ENCODE results near the gene PIGL.

DNA sequence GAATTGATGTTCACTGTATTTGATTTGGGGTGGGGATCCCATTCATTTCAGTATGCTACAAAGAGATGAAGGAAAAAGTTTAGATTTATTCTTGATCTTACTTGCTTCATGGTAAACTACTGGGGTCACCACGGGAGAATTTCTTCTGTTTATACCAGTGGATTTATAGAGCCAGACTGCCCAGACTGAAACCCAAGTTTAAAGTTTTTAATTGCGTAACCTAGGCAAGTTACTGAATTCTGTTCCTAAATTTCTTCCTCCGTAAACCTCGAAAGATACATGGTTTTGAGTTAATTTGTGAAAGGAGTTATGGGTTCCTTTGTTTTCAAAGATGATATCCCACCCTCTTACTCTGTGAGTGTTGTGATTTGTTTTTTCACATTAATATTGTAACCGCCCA lies 26.4 kb downstream of the PIGL start:
- TF ChIP-seq EZH2 (IDR thresholded peaks at IDR 0.05; ENCODE audit: insufficient read depth, poor library complexity, severe bottlenecking) (no peak), EZH2phosphoT487 (IDR thresholded peaks at IDR 0.05; ENCODE audit: insufficient read depth, low read depth) (no peak)
